G401.6 (cell line): ENCODE data around the gene PTRHD1.

Experiments
- FAIRE-seq: peaks from 2 replicates; lab custom pipeline; 2012; peaks lifted over from hg19 to GRCh38; lab: Jason Lieb, UNC

Gene PTRHD1

DNA sequence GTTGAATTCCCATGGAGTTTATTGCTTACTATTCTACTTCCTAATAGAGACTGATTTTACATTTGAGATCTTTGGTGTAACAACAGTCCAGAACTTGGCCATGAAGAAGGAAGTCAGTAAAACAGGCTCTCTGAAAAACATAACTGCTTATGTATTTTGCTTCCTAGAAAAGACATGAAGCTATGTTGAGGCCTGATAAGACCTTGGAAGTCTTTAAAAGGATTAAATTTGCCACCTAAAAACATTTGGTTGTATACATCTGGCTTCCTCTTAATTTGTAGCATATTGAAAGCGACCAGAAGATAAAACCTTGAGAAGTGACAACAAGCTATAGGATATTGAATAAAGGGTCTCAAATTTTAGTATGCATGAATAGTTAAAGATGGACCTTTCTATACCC is 36.4 kb downstream of the PTRHD1 start:
- no peak for FAIRE-seq

DNA sequence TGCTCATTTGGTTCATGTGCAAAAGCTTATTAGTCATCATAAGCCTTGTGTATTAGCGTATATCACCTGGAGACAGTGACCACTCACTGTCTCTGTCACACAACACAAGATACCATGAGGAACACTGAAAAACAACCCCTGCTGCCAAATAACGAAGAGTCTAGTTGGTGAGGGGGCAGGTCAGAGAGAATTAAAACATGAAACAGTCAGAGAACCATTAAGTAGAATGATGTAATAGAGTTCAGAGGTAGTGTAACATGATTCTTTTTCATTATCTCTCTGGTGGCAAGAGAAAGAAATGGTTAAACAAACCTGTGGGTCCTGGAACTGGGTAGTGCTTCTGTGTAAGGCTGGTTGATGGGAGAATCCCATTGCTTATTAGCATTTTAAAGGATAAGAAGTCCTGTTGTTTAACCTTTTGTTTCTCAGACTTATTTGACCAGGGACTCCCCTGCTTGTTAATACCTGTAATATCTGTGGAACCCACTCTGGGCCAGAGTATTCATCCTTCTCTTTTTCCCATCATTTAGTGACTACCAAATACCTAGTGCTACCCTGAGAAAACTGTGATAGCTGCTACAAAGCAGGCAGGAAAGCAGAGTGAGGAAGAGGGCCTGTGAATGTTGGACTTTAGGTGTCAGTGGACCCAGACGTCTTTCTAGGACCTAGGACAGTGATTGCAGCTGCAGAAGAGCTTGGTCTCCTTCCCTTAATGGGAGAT is 38.0 kb downstream of the PTRHD1 start:
- no peak for FAIRE-seq

DNA sequence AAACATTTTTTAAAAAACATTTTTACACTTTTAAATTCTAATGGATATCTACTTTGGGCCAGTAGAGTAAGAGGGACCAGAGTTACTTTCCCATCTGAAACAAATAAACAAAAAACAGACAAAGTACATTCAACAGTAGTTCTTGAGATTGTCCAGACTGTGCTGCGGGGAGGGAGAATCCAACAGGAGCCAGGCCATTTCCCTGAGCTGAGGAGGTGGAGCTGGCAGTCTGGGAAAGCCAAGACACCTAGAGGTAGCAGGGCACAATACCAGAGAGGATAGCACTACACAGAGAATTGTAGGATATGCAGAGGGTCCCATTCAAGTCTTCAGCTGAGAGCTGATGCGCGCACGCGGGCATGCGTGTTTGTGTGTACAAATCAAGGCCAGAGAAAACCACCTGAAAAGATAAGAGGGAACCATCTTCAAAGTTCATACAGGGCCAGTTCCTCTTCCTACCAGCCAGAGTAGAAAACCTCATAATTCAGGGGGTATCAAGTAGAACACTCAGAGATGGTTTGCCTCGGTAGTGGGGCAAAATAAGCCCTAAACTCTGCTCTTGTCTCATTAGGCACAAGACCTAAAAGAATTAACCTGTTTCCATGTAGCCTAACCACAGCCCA is 44.0 kb downstream of the PTRHD1 start:
- no peak for FAIRE-seq

DNA sequence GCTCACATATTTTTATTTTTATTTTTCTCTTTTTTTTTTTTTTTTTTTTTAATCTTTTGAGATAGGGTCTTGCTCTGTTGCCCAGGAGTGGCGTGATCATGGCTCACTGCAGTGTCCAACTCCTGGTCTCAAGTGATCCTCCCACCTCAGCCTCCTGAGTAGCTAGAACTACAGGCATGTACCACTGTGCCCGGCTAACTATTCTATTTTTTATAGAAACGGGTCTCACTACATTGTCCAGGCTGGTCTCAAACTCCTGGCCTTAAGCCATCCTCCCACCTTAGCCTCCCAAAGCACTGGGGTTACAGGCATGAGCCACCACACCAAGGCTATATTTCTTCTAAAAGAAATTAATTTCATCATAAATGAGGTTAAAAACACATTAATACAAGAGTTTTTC is 45.9 kb downstream of the PTRHD1 start:
- no peak for FAIRE-seq

DNA sequence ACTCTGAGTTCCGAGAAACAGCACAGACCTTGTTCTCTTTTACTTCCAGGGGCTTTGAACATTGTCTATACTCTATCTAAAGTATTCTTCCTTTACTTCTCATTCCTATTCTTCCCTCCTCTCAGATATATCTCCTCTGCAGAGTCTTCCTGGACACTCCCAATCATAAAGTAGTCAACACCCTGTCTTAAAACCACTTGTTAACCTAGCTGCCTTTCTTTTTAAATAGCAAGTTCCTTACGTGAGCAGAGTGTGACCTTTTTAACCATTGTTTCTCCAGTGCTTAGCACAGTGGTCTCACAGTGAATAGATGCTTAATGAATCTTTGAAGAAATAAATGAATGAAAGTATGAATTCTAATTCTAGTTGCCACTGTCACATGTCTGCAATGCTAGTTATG is 47.4 kb downstream of the PTRHD1 start:
- FAIRE-seq = no peak

DNA sequence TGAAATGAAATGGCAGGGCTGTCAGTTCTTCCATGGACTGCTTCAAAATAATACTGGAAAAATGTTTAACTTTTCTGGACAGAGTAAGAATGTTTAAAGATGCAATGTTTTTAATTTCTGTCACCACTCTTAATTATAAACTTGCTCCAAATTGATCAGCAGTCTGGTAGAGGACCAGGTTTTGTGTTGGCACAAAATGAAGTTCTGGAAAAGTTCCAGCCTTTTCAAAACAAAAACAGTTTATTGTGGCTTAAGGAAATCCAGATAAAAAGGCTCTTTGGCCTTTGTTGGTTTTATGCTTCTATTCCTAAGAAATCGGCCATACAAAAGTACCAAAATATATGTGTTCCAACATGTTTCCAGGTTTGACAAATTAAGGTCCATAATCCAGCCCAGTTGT is 48.8 kb downstream of the PTRHD1 start:
- FAIRE-seq = no peak

DNA sequence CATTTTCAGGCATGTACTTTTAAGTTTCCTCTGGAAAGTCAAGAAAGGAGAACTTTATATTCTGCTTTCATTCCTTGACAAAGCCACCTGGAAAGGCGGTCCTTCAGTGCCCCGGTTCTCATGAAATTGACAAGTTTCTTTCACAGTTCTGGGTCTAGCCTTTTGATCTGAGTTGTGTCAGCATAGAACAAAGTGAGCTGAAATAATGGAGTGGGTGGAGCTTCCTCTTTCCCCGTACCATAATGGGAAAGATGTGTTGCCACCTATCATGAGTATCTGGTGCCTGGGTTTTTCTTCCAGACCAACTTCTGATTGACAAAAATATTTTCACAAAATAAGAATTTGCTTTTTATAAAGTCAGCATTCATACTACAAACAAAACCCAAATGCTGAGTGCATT is 49.3 kb downstream of the PTRHD1 start:
- FAIRE-seq = no peak

DNA sequence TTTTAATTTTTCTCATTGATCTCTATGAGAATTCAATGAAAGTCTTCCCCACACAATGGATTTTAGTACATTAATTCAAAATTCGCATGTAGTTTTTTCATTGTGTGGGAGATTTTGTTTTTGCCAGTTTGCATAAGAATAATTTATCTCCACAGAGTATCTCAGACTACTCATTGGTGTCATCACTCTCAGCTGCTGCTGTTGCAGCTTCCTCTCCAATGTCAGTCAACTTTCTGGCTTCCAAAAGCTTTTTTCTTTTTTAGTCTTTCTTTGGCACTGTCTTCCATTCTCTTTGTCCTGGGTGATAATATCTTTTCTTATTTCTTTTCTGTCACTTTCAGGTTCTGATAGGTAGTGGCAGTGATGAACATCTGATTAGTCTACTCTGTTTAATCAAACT is 50.5 kb downstream of the PTRHD1 start:
- no peak for FAIRE-seq

DNA sequence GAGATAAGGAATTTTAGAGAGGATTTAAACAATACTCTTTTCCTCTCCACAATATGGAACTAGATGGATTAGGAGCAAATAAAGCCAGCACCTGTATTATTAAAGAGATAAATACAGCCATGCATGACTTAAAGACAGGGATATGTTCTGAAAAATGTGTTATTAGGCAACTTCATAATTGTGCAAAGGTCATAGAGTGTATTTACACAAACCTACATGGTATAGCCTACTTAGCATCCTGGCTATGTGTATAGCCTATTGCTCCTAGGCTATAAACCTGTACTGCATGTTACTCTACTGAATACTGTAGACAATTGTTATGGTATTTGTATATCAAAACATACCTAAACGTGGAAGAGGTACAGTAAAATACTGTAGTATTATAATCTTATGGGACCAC is 53.0 kb downstream of the PTRHD1 start:
- FAIRE-seq = no peak
